GM21381 (cell line): ENCODE measurements around the gene MXRA8.

Experiments
- ATAC-seq: cut with Tn5 transposase; IDR thresholded peaks from one replicate; pipeline ENCODE4 v1.9.1; 2021; ENCODE audit warnings: mild to moderate bottlenecking, moderate library complexity; ENCODE audit not compliant: unreplicated experiment

MXRA8 gene

GRCh38 chr1:1309251-1310108 lies 48.9 kb downstream of the MXRA8 start:
- ATAC-seq: no peak

- no peak for ATAC-seq
Observed at GRCh38 chr1:1308756-1309250, 49.6 kb downstream of the MXRA8 start.

GRCh38 chr1:1307923-1308755 lies 50.2 kb downstream of the MXRA8 start, which contains the start of the genes ACAP3 and PUSL1:
ACAP3 (minus strand) TSS chr1:1307930; CDS start chr1:1307815, 115 bp downstream.
PUSL1 (plus strand) TSS chr1:1308597; CDS start chr1:1308644, 47 bp downstream.
- peak; percentile 58 for ATAC-seq

GRCh38 chr1:1307261-1307922 lies 51.0 kb downstream of the MXRA8 start:
- ATAC-seq: peak; percentile 1

GRCh38 chr1:1306661-1307260 lies 51.6 kb downstream of the MXRA8 start:
- no peak for ATAC-seq

- ATAC-seq: no peak
Observed at GRCh38 chr1:1306070-1306660, 52.2 kb downstream of the MXRA8 start.

- ATAC-seq: no peak
Observed at GRCh38 chr1:1305300-1306069, 52.9 kb downstream of the MXRA8 start.

GRCh38 chr1:1304331-1305299 lies 53.7 kb downstream of the MXRA8 start:
- no peak for ATAC-seq

- no peak for ATAC-seq
Observed at GRCh38 chr1:1303736-1304135, 54.6 kb downstream of the MXRA8 start.

- ATAC-seq: no peak
Observed at GRCh38 chr1:1302951-1303509, 55.3 kb downstream of the MXRA8 start.
